Ramos (cell line): ENCODE results near the gene PPHLN1.
"Not testable (repeated sequence)": the region's sequence is repeated elsewhere in the genome, so short reads cannot be mapped to it uniquely, and the experiment has no call there.

Experiments
- in situ Hi-C: fragments of 300-500 bp; cut with MboI; formaldehyde crosslinking; loops from one replicate; pipeline ENCODE4 v1.14.3; 2022; ENCODE audit warnings: low sequenced_read_pairs; ENCODE audit not compliant: unreplicated experiment

Gene PPHLN1

GRCh38 chr12:42362647-42363260 is 36.8 kb downstream of the PPHLN1 start:
- in situ Hi-C loops: no loop called here

DNA sequence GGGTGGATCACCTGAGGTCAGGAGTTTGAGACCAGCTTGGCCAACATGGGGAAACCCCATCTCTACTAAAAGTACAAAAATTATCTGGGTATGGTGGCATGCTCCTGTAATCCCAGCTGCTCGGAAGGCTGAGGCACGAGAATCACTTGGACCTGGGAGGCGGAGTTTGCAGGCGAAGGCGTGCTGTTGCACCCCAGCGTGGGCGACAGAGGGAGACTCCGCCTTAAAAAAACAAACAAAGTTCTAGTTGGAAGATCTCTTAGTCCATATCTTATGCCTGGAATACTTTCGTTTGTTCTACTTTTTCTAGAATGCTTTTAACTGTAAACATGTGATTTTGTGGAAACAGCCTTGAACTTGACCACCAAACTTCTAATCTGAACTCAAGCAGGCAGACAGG is 38.7 kb downstream of the PPHLN1 start:
- in situ Hi-C loops: no loop called here

DNA sequence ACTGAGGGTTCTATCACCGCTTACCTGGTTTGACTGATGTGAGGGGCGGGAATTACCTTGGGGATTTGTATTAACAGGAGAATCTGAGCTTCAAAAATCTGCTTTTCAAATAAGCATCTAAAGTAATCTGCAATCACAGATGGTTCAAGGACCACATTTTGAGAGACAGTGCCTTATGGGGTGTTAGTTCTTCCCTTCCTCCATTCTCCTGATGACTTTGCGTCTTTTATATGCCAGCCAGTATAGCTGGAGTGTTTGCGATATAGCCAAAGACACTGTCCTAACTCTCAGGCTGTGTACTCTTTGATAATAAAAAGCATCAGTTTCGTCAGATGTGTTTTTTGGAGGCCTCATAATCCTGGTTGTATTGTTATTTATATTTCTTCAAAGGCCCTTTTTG is 39.5 kb downstream of the PPHLN1 start:
- in situ Hi-C loops: no loop called here

GRCh38 chr12:42370013-42370412 is 44.0 kb downstream of the PPHLN1 start:
- in situ Hi-C loops: no loop called here

DNA sequence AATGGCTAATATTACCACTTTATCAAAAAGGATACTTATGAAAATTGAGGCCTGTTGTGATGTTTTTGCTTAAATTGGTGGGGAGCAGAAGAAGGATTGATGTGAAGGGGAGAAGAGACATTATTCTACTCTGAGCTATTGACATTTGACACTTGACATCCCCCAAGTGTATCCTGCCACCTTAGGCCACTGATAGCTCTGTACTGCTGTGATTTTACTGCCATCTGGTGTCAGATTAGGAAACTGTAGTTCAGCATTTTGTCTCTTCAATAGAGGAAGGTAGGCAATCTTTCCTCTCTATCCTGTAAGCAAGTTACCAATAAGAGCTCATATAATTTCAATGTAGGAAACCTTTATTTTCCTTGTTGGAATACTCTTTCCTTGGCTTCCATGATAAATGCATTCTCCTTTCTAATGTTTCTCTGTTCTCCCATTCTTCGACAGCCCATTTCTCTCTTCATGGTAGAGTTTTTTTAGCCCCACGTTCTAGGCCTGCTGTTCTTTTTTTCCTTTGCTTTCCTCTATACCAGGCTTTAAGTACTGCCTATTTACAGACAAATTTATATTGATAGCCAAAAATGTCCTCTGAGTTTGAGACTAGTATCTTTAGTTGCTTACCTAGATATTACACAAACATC is 46.3 kb downstream of the PPHLN1 start:
- in situ Hi-C loops: no loop called here

GRCh38 chr12:42373669-42374068 is 47.7 kb downstream of the PPHLN1 start:
- in situ Hi-C loops: no loop called here

DNA sequence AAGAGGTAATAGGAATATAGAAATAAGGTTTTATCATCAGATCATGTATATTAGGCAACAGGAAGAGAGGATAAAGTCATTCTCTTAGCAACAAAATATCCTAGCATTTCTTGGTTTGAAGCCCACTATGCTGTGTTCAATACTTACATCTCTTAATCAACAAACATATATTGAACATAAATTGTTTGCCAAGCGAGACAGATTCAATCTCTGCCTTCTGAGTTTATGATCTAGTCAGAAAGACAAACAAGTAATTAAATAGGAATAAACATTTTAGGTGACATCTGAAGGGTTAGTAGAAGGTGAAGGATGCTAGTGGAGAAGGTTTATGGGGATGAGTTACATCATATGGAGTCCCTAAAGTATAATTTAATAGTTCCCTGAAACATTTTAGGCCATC is 54.8 kb downstream of the PPHLN1 start:
- in situ Hi-C loops: no loop called here

DNA sequence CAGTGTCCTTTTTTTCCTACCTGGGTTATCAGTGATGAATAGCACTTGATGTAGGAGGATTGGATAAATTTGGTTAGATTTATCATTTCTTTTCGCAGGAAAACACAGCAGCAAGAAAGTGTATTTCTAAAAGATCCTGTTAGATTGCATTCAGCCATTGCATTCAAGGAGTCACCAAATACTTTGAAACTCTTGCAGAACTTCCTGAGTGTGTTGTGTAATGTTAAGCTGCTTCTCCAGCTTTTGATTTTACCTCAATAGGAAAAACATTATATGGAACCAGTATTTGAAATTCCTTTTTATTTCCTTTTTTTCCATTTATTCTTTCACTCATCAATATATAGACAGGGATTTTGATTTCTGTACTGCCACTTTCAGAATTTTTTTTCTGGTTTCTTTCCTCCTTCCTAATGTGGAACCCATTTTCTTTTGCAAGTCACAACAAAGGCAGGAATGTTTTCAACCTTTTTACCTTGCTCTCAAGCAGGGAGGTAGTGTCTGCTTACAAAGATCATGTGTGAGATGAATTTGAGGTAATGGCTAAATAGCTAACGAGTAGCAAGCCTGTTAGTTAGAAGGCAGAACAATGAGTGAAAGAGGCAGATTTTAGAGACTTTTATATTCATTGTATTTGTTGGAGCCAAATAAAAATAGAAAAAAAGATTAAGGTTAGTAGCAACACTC is 56.2 kb downstream of the PPHLN1 start:
- in situ Hi-C loops: no loop called here

- in situ Hi-C loops: no loop called here
Observed at GRCh38 chr12:42385326-42385841, 59.4 kb downstream of the PPHLN1 start.

DNA sequence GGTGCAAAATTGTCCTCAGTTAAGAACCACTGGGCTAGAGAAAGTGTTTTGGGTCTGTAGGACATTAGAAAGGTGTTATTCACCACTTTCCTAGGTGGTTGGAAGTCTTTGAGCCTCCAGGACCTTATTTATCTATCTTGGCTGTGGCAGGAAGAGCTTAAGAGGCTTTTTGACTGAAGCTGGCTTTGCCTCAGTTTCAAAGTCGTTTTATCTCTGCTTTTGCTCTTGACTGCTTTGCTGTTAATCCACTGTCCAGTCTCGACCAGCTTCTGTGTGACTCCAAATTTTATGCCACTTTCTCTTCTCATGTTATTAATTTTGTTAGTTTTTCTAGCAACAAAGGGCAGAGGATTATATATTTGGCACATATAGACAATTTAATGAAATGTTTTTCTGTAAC is 60.3 kb downstream of the PPHLN1 start:
- in situ Hi-C loops: no loop called here

DNA sequence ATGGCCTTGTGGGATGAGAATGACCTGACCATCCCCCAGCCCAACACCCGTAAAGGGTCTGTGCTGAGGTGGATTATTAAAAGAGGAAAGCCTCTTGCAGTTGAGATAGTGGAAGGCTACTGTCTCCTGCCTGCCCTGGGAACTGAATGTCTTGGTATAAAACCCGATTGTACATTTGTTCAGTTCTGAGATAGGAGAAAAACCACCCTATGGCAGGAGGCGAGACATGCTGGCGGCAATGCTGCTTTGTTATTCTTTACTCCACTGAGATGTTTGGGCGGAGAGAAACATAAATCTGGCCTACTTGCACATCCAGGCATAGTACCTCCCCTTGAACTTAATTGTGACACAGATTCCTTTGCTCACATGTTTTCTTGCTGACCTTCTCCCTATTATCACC is 62.1 kb downstream of the PPHLN1 start:
- in situ Hi-C loops: not testable (repeated sequence)

GRCh38 chr12:42394429-42394828 is 68.5 kb downstream of the PPHLN1 start:
- in situ Hi-C loops: no loop called here

GRCh38 chr12:42396473-42397259 is 70.7 kb downstream of the PPHLN1 start:
- in situ Hi-C loops: no loop called here

DNA sequence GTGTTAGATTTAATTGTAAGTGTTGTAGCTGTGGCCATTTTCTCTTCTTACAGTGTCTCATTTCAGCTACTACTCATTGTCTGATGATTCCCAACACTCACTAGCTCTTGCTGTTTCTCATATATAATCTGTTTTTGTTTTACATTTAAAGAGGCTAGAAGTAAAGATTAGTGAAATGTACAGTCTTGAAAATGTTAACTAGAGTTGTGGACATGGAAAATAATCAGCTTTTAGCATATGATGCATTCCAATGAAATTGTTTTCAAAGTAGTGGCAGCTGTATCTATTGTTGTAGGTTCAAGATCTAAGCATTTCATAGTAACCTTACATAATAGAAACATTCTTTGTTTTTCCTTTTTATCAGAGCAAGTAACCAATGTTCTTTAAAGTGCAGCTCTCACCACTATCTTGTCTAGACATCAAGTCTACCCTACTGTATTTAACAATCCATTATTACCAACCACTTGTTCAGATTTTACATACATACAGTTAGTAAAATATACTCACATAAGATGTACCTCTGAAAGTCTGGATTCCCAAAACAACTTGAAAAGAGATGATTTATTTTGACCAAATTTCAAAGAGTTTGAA is 76.9 kb downstream of the PPHLN1 start:
- in situ Hi-C loops: no loop called here

DNA sequence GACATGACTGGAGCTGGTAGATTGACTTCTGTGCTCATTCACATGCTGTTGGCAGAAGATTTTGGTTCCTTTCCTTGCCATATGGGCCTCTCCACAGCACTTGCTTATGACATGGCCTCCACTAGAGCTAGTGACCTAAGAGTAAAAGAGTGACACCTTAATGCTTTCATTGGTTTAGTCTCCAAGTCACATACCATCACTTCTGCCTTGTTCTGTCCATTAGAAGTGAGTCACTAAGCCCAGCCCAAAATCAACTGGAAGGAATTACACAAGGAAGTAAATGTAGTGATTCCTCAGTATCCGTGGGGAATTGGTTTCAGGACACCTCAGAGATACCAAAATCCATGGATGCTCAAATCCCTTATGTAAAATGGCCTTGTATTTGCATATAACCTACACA is 81.3 kb downstream of the PPHLN1 start:
- in situ Hi-C loops: no loop called here

DNA sequence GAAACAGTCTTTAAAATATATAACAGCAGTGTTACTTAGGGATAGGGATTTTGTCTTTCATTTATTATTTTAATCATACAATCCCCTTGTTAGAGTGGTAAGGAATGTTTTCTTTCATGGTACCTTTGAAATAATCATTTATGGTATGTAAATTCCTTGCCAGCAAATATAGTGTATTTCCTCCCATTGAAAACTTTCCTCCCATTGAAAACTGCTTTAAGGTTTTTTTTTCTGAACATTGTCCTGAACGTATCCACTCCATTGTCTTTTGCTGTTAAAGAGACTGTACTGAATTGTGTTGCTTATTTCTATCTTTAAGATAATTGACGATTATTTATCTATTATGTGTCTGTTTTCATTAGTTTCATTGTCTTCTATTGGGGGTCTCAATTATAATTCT is 83.5 kb downstream of the PPHLN1 start:
- in situ Hi-C loops: no loop called here

DNA sequence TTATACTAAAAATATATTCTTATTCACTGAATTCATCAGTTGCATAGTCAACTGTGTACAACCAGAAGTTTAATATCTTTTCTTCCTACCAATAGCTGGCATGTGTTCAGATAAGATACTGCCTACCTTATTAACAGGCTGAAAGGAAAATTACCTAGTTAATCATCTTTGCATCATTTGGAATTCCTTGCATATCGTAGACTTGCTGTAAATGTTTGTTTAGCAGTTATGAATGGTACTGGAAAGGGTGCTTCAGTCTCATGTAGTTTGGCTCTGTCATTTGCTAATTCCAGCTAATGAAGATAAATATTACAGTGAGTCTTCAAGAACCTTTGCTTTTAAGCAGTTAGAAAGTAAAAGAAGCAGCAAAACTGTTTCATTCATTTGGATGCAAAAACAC is 84.4 kb downstream of the PPHLN1 start:
- in situ Hi-C loops: no loop called here

GRCh38 chr12:42420395-42420794 is 94.4 kb downstream of the PPHLN1 start:
- in situ Hi-C loops: no loop called here

GRCh38 chr12:42421844-42422779 is 96.1 kb downstream of the PPHLN1 start:
- in situ Hi-C loops: no loop called here
